Lower leg skin (tissue), 3 donors: Measurements from ENCODE around the gene PET100.

Experiments used
- POLR2A ChIP-seq, 2 donors: fragments of 450-650 bp; IDR thresholded peaks; one replicate each; pipeline ENCODE4 v1.6.1; 2016 to 2017; ENCODE audit warnings: antibody characterized with exemption in 2 of 2, mild to moderate bottlenecking in 1 of 2, moderate library complexity in 1 of 2
- TF ChIP-seq, protein P1 (sequence below), 3 donors: fragments of 450-650 bp; IDR thresholded peaks; one replicate each; pipeline ENCODE4 v1.5.1; 2016; ENCODE audit warnings: antibody characterized with exemption in 3 of 3, mild to moderate bottlenecking in 3 of 3, moderate library complexity in 2 of 3

DNA sequence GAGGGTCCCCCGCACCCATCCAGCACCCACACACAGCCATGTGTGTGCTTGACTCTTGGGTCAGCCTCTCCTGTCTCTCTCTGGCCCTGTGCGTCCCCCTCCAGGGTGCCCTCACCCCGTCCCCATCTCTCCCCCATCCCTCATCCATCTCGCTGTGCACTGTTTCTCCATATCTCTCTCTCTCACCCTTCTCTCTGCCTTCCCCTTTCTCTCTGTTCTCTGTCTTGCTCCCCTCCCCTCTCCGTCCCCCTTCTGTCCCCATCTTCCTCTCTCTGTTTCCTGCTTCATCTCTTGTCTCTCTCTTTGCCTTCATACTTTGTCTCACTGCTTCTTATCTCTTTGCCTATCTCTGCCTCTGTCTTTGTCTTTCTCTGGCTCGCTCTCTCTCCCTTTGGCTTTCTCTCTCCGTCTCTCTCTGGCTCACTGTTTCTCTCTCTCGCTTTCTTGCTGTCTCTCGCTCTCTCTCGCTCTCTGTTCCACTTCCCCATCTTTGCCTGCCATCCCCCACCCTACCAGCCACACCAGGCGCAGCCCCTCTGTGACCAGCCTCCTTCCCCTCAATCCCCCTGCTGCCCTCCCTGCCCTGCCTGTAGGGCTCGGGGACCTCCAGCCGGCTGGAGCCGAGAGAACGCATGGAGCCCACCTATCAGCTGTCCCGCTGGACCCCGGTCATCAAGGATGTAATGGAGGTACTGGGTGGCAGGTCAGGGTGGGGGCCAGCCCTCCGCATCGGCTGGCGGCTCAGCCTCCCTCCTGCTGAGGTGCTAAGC is 16.2 kb downstream of the PET100 start:
- TF ChIP-seq, protein P1, sequence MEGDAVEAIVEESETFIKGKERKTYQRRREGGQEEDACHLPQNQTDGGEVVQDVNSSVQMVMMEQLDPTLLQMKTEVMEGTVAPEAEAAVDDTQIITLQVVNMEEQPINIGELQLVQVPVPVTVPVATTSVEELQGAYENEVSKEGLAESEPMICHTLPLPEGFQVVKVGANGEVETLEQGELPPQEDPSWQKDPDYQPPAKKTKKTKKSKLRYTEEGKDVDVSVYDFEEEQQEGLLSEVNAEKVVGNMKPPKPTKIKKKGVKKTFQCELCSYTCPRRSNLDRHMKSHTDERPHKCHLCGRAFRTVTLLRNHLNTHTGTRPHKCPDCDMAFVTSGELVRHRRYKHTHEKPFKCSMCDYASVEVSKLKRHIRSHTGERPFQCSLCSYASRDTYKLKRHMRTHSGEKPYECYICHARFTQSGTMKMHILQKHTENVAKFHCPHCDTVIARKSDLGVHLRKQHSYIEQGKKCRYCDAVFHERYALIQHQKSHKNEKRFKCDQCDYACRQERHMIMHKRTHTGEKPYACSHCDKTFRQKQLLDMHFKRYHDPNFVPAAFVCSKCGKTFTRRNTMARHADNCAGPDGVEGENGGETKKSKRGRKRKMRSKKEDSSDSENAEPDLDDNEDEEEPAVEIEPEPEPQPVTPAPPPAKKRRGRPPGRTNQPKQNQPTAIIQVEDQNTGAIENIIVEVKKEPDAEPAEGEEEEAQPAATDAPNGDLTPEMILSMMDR (IDR thresholded peaks at IDR 0.05): no peak
- TF ChIP-seq POLR2A (IDR thresholded peaks at IDR 0.05): no peak
